Head of caudate nucleus (tissue), 42 donors: ENCODE results near the gene C2orf74.

ENCODE experiments used
- DNase-seq, 42 donors: peaks; one replicate each; pipeline versions ENCODE4 v3.0.0 to v3.0.0-alpha.2; 2020 to 2021; ENCODE audit warnings: mixed read lengths in 7 of 42
- intact Hi-C: fragments of 100-400 bp; cut with DNase I; formaldehyde crosslinking; loops from one replicate; pipeline ENCODE4 v1.15.0; 2022

Gene C2orf74

GRCh38 chr2:61165946-61166345 is 4.0 kb downstream of the C2orf74 start:
- intact Hi-C loops: no loop called here
- no peak for DNase-seq

- no peak for DNase-seq
- intact Hi-C loops: no loop called here
Measured at GRCh38 chr2:61167579-61167978, 5.6 kb downstream of the C2orf74 start.

GRCh38 chr2:61172671-61173070 is 10.7 kb downstream of the C2orf74 start:
- no peak for DNase-seq
- intact Hi-C loops: no loop called here

GRCh38 chr2:61173116-61173515 is 11.1 kb downstream of the C2orf74 start:
- DNase-seq: no peak
- intact Hi-C loops: no loop called here

GRCh38 chr2:61175036-61175435 is 13.0 kb downstream of the C2orf74 start:
- no peak for DNase-seq
- intact Hi-C loops: no loop called here

- peak; percentile 77 to 97 (median 94) for DNase-seq
- intact Hi-C loops: no loop called here
Measured at GRCh38 chr2:61176755-61177726, 15.1 kb downstream of the C2orf74 start.

GRCh38 chr2:61177727-61178549 is 15.9 kb downstream of the C2orf74 start:
- DNase-seq: peak in 16 of 42 donors; percentile 8 to 54 (median 28)
- intact Hi-C loops: no loop called here

GRCh38 chr2:61178603-61179545 is 16.9 kb downstream of the C2orf74 start:
- DNase-seq: no peak
- intact Hi-C loops: no loop called here

- peak in 40 of 42 donors; percentile 18 to 82 (median 55) for DNase-seq
- intact Hi-C loops: no loop called here
Measured at GRCh38 chr2:61179701-61180639, 18.0 kb downstream of the C2orf74 start.

- intact Hi-C loops: no loop called here
Measured at GRCh38 chr2:61180686-61181085, 18.7 kb downstream of the C2orf74 start.

GRCh38 chr2:61181382-61182058 is 19.5 kb downstream of the C2orf74 start:
- peak in 3 of 42 donors; percentile 13 to 27 (median 19) for DNase-seq
- intact Hi-C loops: no loop called here

More at GRCh38 chr2:61180686-61181085, 18.7 kb downstream of the C2orf74 start:
- DNase-seq: no peak

- intact Hi-C loops: no loop called here
- DNase-seq: no peak
Measured at GRCh38 chr2:61182059-61182383, 20.0 kb downstream of the C2orf74 start.

- no peak for DNase-seq
- intact Hi-C loops: no loop called here
Measured at GRCh38 chr2:61183795-61184194, 21.8 kb downstream of the C2orf74 start.

GRCh38 chr2:61184263-61184662 is 22.3 kb downstream of the C2orf74 start:
- intact Hi-C loops: no loop called here

GRCh38 chr2:61185231-61185728 is 23.3 kb downstream of the C2orf74 start:
- DNase-seq: no peak
- intact Hi-C loops: no loop called here

More at GRCh38 chr2:61184263-61184662, 22.3 kb downstream of the C2orf74 start:
- no peak for DNase-seq

- no peak for DNase-seq
Measured at GRCh38 chr2:61187085-61187484, 25.1 kb downstream of the C2orf74 start.

More at GRCh38 chr2:61187085-61187484, 25.1 kb downstream of the C2orf74 start:
- intact Hi-C loops: no loop called here
